Glutamatergic neuron (in vitro differentiated cells): ENCODE measurements around the gene GPAM. TPM values are rescaled to one million over a fixed set of nuclear protein-coding genes. Genes with fewer than 3 reads are reported as not detected.

Source experiments
- DNase-seq: peaks from one replicate; pipeline ENCODE4 v3.0.0; 2022
- H3K27ac Mint-ChIP-seq: one replicate; pipeline ENCODE4 v1.8.0; 2020; ENCODE audit warnings: mild to moderate bottlenecking, mixed read lengths, inconsistent platforms; ENCODE audit not compliant: unreplicated experiment
- H3K27me3 Mint-ChIP-seq: one replicate; pipeline ENCODE4 v1.8.0; 2020; ENCODE audit warnings: mild to moderate bottlenecking, moderate library complexity, mixed read lengths, inconsistent platforms; ENCODE audit not compliant: unreplicated experiment
- H3K36me3 Mint-ChIP-seq: one replicate; pipeline ENCODE4 v1.8.0; 2020; ENCODE audit warnings: mild to moderate bottlenecking, mixed read lengths, inconsistent platforms; ENCODE audit not compliant: unreplicated experiment
- H3K4me1 Mint-ChIP-seq: one replicate; pipeline ENCODE4 v1.8.0; 2020; ENCODE audit warnings: mild to moderate bottlenecking, low read depth, mixed read lengths, inconsistent platforms; ENCODE audit not compliant: unreplicated experiment
- H3K4me3 Mint-ChIP-seq: one replicate; pipeline ENCODE4 v1.8.0; 2020; ENCODE audit warnings: mild to moderate bottlenecking, mixed read lengths, inconsistent platforms; ENCODE audit not compliant: unreplicated experiment
- H3K9me3 Mint-ChIP-seq: one replicate; pipeline ENCODE4 v1.8.0; 2020; ENCODE audit warnings: mild to moderate bottlenecking, moderate library complexity, mixed read lengths, inconsistent platforms; ENCODE audit not compliant: unreplicated experiment
- total RNA-seq: library from RNA; stranded (reverse); fragmentation: NEBNext Ultra II Directional; extraction: Animal tissue kit (Norgen Biotek cat#: 25700); gene quantifications from one replicate; pipeline ENCODE4 v1.2.1, GENCODE V29; 2021; ENCODE audit not compliant: unreplicated experiment
- TF ChIP-seq, protein P1 (sequence below): fragments of 200-600 bp; sonication (generic); IDR thresholded peaks from one replicate; pipeline ENCODE4 v1.5.0; 2021; ENCODE audit not compliant: partially characterized antibody, unreplicated experiment

The GPAM gene
- total RNA-seq, 1 donor from 2014 or later: 13.8 TPM

DNA sequence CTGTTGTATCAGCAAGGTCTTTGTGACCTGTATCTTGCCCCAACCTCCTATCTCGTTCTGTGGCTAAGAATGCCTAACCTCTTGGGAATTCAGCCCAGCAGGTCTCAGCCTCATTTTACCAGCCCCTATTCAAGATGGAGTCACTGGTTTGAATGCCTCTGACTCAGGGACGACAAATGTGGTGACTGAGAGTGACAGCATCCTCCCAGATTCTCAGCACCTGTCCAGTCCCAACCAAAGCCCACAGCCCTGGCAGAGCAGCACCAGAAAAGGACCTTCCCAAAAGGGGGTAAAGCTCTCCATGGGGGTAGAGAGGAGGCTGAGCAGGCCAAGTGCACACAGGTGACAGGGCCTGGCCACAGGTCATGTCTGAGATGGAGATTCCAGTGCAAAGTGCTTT lies 35.4 kb upstream of the GPAM start:
- Mint-ChIP-seq H3K9me3 (peaks cover 2% of the 10 kb centered on the region), H3K27me3 (no peaks in the 10 kb centered on the region), H3K36me3 (no peaks in the 10 kb centered on the region), H3K27ac (no peak overlapping the region), H3K4me3 (no peak overlapping the region), H3K4me1 (peaks cover 17% of the 10 kb centered on the region)
- TF ChIP-seq, protein P1, sequence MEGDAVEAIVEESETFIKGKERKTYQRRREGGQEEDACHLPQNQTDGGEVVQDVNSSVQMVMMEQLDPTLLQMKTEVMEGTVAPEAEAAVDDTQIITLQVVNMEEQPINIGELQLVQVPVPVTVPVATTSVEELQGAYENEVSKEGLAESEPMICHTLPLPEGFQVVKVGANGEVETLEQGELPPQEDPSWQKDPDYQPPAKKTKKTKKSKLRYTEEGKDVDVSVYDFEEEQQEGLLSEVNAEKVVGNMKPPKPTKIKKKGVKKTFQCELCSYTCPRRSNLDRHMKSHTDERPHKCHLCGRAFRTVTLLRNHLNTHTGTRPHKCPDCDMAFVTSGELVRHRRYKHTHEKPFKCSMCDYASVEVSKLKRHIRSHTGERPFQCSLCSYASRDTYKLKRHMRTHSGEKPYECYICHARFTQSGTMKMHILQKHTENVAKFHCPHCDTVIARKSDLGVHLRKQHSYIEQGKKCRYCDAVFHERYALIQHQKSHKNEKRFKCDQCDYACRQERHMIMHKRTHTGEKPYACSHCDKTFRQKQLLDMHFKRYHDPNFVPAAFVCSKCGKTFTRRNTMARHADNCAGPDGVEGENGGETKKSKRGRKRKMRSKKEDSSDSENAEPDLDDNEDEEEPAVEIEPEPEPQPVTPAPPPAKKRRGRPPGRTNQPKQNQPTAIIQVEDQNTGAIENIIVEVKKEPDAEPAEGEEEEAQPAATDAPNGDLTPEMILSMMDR: no peak
- no peak for DNase-seq

DNA sequence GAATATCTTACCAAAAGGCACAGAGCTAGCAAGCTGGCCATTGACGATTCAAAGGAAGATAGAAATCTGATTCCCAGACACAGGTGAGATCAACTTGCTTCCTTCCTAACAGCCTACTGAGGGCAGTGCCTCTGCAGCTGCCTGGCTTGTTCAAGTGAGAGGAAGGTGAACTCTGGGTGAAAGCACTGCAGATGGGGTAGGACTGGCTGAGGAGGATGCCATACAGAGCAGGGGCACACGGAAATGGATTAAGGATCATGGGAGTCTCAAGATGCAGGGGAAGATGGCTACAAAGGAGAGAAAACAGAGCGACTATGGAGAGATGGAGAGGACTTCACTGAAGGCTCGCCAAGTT lies 34.4 kb upstream of the GPAM start:
- no peak overlapping the region for H3K4me3 Mint-ChIP-seq
- H3K9me3 Mint-ChIP-seq: peaks cover 2% of the 10 kb centered on the region
- H3K36me3 Mint-ChIP-seq: no peaks in the 10 kb centered on the region
- no peaks in the 10 kb centered on the region for H3K27me3 Mint-ChIP-seq
- H3K4me1 Mint-ChIP-seq: peaks cover 20% of the 10 kb centered on the region
- no peak for DNase-seq
- H3K27ac Mint-ChIP-seq: no peak overlapping the region
- TF ChIP-seq, protein P1: no peak

DNA sequence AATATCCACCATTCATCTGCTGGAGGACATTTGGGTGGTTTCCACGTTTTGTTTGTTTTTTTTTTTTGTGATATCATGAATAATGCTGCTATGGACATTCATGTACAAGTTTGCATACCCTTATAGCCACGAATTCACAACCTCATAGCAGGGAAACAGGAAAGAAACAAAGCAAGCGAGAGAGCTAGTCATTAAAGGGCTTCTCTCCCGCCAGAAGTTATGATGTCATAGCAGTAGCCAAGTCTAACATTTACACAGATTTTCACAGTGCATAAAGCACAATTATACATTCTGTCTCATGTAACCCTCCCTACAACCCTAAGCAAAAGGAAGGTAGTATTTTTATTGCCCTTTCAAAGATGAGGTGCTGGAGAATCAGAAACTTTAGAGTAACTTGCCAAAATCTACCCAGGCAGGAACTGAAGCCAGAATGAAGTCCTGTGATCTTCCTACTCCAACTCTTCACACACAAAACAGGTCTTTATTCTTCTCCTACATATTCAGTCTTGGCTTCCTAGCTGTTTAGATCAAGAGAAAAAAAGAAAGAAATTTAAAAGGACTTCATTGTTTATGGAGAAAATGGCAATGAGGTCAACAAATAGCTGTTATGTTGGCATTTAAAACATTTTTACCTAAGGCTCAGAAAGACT lies 33.9 kb upstream of the GPAM start:
- Mint-ChIP-seq H3K4me3 (no peak overlapping the region), H3K9me3 (peaks cover 2% of the 10 kb centered on the region), H3K4me1 (peaks cover 20% of the 10 kb centered on the region), H3K36me3 (no peaks in the 10 kb centered on the region), H3K27ac (no peak overlapping the region), H3K27me3 (no peaks in the 10 kb centered on the region)
- no peak for DNase-seq
- TF ChIP-seq, protein P1: no peak

DNA sequence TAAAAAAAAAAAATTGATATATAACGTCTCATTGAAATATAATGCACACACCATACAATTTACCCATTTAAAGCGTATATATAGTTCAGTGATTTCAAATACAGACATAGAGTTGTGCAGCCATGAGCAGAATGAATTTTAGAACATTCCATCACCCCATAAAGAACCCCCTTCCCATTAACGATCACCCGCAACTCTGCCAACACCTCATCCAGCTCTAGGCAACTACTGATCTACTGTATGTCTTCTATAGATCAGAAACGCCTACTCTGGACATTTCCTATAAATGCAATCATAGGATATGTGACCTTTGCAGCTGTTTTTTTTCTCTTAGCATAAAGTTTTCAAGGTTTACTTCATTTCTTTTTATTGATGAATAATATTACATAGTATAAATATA lies 33.4 kb upstream of the GPAM start:
- Mint-ChIP-seq H3K27me3 (no peaks in the 10 kb centered on the region), H3K36me3 (no peaks in the 10 kb centered on the region), H3K9me3 (peaks cover 2% of the 10 kb centered on the region), H3K4me3 (no peak overlapping the region), H3K4me1 (peaks cover 20% of the 10 kb centered on the region), H3K27ac (no peak overlapping the region)
- no peak for DNase-seq
- TF ChIP-seq, protein P1: no peak

DNA sequence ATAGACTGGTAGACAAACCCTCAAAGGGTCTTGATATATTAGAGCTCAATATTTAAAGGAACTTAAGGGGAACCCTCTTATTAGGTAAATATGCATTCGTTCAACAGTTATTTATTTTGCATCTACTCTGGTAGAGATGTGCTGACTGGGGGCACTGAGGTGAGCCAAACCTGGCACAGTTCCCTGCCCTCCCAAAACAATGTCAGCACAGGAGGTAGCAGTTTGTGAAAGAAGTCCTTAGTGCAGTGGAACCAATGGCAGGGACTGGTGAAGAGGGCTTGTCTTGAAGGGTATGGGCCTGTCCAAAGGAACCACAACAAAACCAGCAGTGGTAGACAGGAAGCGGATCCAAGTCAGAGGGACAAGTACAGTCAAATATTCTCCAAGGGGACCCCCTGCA lies 32.6 kb upstream of the GPAM start:
- H3K36me3 Mint-ChIP-seq: no peaks in the 10 kb centered on the region
- H3K27ac Mint-ChIP-seq: no peak overlapping the region
- no peak overlapping the region for H3K4me3 Mint-ChIP-seq
- no peak for DNase-seq
- no peaks in the 10 kb centered on the region for H3K27me3 Mint-ChIP-seq
- H3K4me1 Mint-ChIP-seq: peaks cover 20% of the 10 kb centered on the region
- TF ChIP-seq, protein P1: no peak
- peaks cover 2% of the 10 kb centered on the region for H3K9me3 Mint-ChIP-seq
